ENCODE data around the gene HOXB6. TPM values are rescaled to one million over a fixed set of nuclear protein-coding genes. Genes with fewer than 3 reads are reported as not detected.

The HOXB6 gene
- polyA plus RNA-seq, 4 donors: 67.8 to 159 (median 116) TPM

DNA sequence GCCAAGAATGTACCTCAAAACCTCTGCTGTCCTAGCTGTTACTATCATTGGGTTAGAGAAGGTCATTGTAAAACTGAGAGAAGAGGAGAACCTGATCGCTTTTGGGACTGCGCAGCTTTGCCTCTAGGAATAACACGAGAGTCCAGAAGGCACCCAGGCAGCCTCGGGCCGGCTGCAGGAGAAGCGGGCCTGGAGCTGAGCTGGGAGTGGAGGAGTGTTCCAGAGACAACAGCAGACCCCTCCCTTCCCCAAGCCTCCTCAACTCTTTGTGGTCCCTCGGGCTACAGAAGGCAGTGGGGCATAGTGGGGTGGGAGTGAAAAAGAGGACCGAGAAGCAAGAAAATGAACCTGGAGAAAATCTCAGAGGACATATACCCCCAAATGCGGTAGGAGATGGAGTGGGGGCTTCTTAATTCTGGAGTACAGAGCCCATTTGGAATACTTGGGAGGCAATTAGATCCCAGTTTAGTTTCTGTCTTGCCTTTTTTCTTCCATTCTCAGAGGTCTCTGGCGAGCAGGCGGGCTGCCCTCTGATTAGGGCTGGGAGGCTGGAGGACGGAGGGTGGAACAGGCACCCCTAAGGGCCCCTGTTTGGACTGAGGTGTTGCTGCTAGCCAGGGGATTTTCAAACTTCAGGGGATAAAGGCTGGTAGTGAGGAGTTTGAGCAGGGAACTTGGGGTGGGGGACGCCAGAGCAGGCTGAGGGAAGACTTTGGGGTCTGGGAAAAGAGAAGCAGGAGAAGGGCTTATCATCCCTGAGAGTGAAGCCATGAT lies 46.5 kb downstream of the HOXB6 start:
- DNase-seq (ENCODE audit: low read depth in 4 of 4, low spot score in 2 of 4): no peak

DNA sequence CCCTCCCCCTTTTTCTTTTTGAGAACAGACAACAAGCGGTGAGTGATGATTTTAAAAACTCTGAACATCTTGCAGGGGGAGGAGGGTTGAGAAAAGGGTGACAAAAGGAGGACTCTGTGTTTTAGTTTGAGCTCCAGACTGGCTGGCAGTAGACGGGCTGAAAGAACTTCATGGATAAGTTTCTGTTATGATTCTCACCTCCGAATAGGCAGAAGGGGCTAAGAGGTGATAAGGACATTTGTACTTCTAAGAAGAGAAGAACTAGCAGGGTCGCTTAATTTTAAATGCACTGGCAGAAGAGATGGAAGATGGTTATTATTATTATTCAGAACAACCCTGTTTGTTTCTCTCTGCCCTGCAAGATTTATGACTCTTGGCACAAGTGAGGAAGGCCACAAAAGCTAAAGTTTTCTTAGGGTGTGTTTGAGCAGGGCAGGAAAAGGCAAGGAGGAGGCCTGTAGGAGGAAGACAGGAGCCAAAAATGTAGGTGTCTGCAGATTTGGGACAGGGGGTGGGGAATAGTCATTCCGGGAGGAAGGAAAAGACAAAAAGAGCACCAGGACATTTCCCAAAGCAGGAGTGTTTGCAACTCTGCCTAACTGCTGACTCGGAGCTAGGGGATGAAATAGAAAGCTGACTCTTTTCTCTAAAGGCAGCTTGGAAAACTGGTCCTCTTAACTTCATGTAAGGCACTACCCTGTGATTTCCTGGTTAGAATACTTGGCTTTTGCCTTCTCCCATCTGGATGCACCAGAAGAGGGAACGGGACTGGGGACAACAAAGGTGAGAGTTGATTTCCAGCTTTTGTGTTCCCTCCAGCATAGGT lies 48.0 kb downstream of the HOXB6 start:
- no peak for DNase-seq (ENCODE audit: low read depth in 4 of 4, low spot score in 2 of 4)

DNA sequence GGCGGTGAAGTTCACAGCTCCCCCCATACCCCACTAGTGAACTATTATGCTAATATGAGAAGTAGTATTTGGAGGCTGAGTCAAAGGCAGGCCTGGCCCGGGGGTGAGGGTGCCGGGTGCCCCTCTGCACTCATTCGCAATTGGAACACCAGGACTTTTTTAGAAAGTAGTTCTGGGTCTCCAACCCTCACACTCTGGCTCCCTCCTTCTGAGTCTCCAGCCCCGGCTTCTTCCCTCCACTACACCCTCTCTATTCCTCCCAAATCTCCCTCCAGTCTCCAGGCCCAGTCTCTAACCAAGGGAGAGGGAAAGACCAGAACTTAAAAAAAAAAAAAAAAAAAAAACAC lies 48.6 kb downstream of the HOXB6 start:
- DNase-seq (ENCODE audit: low read depth in 4 of 4, low spot score in 2 of 4): no peak

DNA sequence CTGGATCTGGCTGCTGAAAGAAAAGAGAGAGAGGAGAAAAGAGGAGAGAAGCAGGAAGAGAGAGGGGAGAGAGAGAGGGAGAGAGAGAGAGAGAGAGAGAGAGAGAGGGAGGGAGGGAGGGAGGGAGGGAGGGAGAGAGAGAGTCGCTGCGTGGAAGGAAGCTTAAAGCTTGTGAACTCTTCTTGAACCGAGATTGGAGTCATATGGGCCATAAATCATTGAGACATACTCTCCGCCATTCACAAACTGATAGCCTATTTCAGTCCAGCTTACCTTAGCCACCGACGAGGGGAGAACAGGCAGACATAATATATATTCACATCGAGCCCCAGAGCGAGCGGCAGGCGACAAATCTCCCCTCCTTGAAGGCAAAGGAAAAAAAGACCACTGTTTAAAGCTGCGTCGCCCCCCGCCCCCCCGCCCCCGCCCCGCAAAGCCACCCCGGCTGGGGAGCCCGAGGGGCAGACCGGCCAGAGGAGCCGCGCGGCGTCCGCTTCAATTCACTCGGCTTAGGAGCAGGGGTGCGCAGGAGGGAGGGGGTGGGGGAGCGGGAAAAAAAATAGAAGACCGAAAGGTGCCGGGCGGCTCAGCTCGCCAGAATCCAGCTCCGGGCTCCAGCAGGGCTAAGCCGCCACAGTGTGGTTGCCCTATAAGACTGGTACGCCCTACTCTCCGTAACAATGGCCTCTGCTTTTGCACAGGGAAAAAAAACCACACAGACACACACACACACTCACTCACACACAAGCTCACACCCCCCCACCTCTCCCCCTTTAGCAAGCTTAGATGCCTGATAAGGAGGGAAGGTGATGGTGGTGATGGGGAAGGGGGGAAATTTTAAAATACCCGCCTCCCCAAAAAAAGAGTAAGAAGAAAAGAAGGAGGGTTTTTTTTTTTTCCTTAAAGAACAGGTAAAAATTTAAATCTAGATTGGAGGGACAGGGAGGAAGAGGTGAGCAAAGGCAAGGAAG lies 49.2 kb downstream of the HOXB6 start:
- DNase-seq (ENCODE audit: low read depth in 4 of 4, low spot score in 2 of 4): peak in 2 of 4 donors; percentile 91 to 95

DNA sequence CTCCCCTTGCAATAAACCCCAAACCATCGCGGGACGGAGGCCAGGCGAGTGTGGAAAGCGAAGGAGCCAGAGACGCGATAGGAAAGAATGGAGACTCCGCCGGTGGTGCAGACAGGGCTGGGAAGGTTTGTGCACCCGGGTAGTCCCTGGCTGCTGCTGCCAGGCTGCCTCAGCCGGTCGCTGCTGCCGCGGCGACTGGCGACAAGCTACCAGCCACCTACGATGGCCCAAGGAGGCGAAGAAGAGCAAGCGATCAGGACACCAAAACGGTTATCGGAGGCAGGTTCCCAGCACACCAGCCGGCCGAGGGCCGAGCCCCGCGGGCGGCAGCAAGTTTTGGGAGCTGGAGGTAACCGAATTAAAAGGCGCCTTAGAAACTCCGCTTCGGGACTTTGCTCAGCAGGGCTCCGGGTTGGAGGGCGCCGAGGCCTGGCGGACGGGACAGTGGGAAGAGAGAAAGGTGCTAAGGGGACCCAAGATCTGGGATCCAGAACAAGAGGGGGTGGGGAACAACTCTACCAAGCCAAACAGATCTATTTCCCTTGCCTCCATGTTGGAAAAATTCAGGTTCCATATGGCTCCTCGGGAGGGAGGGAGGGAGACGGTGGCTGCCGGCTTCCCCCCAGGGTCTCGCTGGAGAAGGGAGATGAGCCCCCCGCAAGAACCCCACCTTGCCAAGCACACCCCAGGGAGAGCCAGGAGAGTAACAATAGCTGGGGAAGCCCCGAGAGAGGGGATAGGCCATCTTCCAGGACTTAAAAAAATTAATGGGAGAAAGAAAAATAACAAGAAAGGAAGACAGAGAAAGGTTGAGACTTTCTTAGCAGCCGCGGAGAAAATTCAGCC lies 50.2 kb downstream of the HOXB6 start:
- DNase-seq (ENCODE audit: low read depth in 4 of 4, low spot score in 2 of 4): peak in 1 of 4 donors; percentile 8

DNA sequence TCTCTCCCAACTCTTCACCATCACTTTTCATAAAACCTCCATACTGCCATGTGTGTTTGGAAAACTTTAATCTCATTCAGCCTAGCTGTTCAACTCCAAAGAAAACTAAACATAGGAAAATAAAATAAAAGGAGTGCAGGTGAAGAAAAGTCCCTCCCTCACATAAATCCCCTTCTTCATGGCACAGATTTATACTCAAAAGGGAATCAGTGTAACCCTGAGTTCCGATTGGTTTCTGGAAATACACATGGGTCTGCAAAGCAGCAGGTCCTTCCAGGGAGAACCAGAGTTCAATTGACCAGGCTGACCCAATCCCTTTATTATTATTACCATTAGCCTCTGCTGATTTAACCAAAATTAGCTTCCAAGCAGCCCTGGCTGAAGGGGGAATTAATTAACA lies 51.0 kb downstream of the HOXB6 start:
- DNase-seq (ENCODE audit: low read depth in 4 of 4, low spot score in 2 of 4): peak in 1 of 4 donors; percentile 19

DNA sequence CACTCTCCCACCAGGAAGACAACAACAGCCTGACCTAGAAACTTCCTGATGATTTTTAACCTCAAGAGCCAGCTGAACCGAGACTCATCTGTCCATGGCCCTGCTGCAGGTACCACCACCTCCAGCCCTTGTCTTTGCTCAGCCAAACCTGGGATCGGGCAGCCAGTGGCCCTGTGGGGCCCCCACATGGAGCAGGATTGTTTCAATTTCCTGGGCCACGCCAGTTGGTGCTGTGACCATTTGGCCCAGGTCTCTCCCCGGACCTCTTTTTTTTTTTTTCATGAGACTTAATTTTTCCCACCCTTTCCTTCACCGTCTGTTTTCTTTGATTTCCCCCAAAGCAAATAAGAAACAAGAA lies 51.6 kb downstream of the HOXB6 start:
- peak in 1 of 4 donors; percentile 35 for DNase-seq (ENCODE audit: low read depth in 4 of 4, low spot score in 2 of 4)

DNA sequence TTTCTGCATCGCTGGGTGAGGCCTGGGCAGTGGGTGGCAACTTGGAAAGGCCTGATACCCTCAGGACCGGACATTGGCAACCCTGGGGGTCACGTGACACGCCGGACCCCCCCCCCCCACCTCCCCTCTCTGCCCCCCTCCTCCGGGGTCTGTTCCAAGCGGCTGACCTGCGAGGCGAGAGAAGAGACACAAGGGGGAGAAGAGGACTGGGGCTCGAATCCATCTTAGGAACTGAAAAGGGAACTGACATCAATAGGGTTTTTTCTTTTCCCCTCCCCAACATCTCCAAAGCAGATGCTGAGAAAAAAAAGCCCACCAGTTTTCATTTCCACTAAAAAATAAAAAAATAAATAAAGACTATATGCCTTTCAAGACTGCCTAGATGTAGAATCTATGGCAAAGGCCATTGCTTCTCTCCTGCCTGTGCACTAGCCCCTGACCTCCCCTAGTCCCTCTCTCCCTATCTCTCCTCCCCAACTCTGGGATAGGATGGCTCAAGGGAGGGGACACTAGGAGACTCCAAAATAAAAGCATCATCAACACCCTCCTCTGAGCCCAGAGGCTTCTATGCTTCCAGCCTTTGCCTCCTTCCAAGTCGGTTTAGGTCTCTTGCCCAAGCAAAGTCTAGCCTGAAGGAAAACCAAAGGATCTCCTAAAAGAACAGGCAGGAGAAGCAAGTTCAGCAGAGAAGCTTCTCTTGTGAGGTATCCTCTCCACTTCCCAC lies 52.2 kb downstream of the HOXB6 start:
- peak in 1 of 4 donors; percentile 45 for DNase-seq (ENCODE audit: low read depth in 4 of 4, low spot score in 2 of 4)

DNA sequence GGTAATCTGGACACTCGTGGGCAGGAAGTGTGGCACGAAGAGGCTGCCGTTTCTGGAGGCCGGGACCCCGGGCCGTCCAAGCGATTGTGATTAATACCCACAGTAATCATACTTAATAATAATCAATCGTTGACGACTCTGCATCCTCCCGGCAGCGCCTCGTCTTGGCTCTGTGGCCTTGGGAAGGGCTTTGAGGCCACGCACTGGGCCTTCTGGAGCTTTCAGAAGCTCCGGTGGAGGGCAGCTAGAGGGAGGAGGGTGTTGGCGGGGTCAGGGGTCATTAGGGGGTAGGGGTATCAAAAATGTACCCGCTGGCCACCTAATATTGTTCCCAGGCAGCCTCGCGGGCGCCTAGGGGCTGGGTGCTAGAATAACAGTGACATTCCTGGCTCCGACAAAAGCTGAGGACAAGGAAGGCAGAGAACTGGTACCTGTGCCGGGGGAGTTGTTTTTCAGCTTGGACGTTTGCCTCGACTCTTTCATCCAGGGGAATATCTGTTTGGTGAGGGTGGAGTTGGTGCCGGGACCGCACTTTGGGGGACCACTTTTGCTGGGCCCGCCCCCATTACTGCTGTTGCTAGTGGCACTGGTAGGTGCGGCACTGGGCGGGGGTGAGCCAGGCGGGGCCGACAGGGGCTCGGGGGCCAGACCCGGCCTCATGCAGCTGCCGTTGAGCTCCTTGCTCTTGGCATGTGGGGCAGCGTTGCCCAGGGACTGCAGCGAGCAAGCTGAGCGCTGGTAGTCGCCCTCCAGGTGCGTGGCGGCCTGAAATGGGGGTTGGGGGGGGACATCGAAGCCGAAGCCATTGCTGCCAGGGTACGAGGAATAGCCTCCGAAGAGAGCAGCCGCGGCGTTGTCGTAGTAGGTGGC lies 53.0 kb downstream of the HOXB6 start:
- DNase-seq (ENCODE audit: low read depth in 4 of 4, low spot score in 2 of 4): peak in 1 of 4 donors; percentile 26

DNA sequence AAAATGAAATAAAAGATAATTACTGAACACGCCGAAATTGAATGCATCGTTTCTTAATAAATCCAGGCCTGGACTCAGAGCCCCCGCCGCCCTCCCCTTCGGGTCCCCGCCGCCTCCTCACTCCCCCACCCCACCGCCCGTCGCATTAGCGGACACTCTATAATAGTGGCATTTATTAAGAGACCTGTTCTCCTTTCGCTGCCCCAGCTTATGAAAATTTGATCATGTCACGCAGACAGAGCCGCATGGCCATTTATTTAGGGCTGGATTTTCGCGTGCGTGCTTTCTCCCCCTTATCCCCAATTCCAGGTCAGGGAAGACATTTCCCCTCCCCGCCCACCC lies 53.6 kb downstream of the HOXB6 start:
- DNase-seq (ENCODE audit: low read depth in 4 of 4, low spot score in 2 of 4): no peak

DNA sequence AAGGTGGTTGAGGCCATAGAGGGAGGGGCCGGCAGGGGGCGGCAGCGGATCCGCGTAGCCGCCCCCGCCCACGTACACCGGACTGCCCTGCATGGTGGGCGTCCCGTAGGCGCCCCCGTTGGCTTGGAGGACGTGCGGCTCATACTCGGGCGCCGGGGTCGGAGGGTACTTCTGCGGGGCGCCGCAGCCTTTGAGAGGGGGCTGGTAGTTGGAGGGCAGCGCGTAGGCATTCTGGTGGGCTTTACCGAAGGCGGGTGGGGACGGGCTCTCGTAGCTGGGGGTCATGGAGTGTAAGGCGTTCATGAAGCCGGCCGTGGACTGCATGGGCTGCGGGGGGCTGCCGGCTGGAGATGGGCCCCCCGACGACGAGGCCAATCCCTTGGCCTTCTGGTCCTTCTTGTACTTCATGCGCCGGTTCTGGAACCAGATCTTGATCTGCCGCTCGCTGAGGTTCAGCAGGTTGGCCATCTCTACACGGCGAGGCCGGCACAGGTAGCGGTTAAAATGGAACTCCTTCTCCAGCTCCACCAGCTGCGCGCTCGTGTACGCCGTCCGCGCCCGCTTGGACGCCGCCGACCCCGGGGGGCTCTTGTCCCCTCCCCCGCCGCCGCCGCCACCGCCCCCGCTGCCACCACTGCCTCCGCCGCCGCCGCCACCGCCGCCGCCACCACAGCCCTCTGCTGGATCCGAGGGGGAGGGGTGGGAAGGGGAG lies 54.1 kb downstream of the HOXB6 start:
- DNase-seq (ENCODE audit: low read depth in 4 of 4, low spot score in 2 of 4): no peak

DNA sequence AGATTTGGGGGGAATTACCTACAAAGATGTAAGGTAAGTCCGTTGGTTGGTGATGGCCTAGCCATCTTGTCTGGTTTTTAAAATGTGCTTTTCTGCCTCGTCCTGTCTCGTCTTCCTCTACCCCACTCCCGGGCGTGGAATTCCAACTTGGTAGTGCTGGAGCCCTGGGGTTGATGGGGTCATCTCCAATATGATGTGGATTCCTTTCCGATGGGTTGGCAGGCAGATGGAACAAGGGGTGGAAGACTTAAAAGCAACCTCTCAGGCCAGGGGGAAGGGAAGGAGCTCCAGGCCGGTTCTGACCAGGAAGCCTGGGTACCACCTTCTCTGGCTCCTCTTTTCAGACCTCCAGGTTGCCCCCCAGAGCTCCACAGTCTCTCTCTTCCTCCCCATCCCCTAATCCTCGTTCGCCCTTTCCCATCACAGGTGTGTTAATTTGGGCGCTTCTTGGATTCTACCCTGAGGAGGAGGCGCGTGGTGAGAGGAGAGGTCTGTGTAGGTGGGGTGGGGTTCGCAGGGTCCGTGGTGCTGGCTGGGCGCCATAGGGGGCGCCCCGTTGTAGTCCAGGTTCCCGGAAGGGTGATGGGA lies 54.8 kb downstream of the HOXB6 start:
- DNase-seq (ENCODE audit: low read depth in 4 of 4, low spot score in 2 of 4): no peak

DNA sequence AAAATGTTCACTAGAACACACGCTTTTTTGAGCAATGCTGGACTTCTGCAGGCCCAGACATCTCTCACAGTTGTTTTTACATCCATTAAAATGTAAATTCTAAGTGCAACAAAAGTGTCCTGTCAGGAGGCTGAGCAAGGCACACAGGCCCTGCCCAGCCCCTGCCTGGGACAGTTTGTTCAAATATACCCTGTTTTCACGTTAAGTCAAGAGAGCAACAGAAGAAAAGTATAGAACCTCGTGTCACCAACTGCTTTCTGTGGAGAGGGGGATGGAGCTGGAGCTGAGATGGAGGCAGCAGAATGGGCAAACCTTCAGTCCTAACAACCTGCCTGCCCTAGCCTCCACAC lies 55.5 kb downstream of the HOXB6 start:
- no peak for DNase-seq (ENCODE audit: low read depth in 4 of 4, low spot score in 2 of 4)

DNA sequence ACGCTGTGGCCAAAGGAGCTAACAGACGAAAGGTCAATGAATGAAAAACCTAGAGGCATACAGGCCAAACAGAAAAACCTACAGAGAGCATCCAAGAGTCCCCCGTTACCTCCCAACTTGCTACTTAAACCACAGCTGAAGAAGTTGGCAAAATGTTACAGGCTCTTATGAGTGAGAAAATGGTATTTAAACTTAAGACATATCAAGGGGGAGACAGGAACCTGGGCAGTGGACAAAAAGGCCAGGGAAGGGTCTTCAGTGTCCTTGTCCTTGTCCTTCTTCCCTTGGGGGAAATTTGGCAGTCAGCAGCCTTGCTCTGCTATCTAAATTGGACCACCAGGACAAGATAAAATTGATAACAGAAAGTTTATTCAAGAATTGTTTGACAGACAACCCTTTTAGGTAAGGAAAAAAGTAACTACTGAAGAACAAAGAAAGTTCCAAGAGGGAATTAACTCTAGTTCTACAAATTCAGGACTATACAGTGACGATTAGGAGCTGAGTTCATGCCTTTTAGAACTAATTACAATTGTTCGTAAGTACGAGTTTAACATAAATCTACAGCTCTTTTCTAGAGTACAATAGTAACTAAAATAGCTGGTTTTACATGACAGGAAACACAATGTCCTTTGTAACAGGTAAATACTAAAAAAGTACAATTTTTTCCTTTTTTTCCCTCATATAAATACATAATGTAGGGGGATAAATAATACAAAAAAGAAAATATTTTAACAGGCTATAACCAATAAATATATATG lies 56.1 kb downstream of the HOXB6 start:
- no peak for DNase-seq (ENCODE audit: low read depth in 4 of 4, low spot score in 2 of 4)

DNA sequence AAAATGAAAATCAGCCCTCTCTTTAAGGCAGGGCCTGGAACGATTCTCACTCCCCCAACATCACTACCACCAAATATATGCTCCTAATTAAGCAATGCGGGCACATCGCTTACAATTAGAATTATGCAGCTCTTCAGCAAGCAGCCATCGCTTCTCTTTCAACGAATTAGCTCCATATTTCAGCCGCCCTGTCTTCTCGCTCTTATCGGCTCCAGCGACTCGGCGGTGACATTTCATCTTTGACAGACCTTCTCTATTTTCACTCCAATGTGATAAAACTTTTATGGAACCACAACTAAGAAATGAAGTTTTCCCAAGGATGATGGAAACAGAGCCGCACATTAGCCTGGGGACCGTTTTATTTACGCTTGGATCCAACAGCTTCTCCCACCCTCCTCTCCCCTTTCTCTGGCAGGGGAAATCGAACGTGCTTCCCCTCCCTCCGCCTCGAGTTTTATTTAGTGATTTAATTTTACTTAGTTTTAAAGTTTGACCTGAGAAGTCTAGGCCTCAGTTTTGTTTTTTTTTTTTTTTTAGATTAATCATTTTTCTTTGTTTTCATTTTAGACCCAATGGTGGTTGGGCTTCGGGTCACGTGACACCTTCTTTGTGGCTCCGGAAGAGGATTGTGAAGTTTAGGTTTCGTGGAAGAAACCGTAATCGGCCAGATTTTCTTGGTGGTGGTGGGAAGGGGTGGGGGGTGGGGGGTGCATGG lies 56.8 kb downstream of the HOXB6 start:
- DNase-seq (ENCODE audit: low read depth in 4 of 4, low spot score in 2 of 4): no peak

All from left renal cortex interstitium (tissue), 4 donors.